ENCODE results near the gene CADM1.

CADM1 gene

GRCh38 chr11:115385226-115385625 lies 119.0 kb downstream of the CADM1 start:
- no peak for DNase-seq
- in situ Hi-C loops (cut with HindIII; ENCODE audit: low pct_ligation_motif_present, low pct_unique_long_range_greater_than_20kb, low sequenced_read_pairs), result no loop called here

- DNase-seq, result no peak
- in situ Hi-C loops (cut with HindIII; ENCODE audit: low pct_ligation_motif_present, low pct_unique_long_range_greater_than_20kb, low sequenced_read_pairs), result no loop called here
Measured at GRCh38 chr11:115384236-115384635, 120.0 kb downstream of the CADM1 start.

- in situ Hi-C loops (cut with HindIII; ENCODE audit: low pct_ligation_motif_present, low pct_unique_long_range_greater_than_20kb, low sequenced_read_pairs), result no loop called here
- DNase-seq, result no peak
Measured at GRCh38 chr11:115383431-115383830, 120.8 kb downstream of the CADM1 start.

DNA sequence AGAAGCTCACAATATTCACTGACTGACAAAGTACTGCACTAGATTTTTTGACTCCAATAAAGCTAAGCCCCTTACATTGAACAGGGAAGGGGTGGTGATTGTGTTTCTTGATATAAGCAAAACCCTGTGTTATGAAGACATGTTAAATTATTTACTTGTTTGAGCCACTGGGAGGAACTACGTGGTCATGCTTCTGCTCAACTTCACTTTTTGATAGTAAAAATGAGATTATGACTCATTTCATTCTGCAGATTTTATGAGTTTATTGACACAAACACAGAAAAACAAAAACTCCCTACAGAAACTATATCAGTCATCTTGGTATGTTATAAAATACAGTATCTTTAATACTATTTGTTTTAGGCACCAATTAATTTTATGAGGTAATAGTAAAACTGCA lies 124.7 kb downstream of the CADM1 start:
- DNase-seq, result no peak
- in situ Hi-C loops (cut with HindIII; ENCODE audit: low pct_ligation_motif_present, low pct_unique_long_range_greater_than_20kb, low sequenced_read_pairs), result no loop called here

DNA sequence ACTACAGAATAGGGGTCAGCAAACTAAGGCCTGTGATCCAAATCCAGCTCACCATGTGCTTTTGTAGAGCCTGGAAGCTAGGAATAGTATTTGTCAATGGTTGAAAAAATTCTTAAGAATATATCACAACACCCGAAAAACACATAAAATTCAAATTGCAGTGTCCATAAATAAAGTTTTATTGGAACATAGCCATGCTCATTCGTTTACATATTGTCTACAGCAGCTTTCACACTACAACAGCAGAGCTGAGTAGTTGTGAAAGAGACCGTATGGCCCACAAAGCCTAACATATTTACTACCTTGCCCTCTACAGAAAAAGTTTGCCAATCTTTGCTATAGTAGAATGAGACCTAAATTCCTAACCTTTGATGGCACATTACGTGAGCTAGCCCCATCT lies 125.7 kb downstream of the CADM1 start:
- DNase-seq, result no peak
- in situ Hi-C loops (cut with HindIII; ENCODE audit: low pct_ligation_motif_present, low pct_unique_long_range_greater_than_20kb, low sequenced_read_pairs), result no loop called here

DNA sequence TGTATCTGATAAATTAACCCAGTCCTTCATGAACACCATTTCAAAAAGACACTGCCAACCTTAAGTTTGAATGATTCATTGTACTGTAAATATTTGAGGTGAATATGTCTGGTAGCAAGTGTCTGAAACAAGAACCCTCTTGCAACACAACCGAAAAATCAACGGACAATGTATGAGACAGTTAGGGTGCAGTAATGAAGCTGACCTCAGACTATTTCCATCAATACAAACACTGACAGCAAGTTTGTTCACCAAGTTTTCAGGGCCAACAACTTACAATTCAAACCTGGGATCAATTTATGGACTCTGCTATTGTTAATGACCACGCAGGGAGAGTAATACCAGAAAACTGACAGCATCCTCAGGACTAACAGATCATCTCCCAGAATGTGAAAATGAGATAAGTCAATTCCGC lies 126.3 kb downstream of the CADM1 start:
- no peak for DNase-seq
- in situ Hi-C loops (cut with HindIII; ENCODE audit: low pct_ligation_motif_present, low pct_unique_long_range_greater_than_20kb, low sequenced_read_pairs), result no loop called here

DNA sequence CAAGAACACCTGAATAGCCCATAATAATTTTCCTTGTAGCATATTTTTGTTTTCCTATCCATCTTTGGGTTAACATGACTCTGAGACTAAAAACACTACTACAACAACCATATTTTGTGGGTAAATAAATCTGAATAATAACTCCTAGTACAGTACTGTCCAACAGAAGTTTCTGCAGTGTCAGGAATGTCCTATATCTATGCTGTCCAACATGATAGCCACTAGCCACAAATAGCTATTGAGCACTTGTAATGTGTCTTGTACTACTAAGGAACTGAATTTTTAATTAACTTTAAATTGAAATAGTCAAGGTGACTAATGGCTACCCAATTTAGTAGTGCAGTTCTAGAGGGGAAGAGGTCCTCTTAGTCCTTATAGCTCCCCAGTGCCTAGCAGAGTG lies 135.6 kb downstream of the CADM1 start:
- in situ Hi-C loops (cut with HindIII; ENCODE audit: low pct_ligation_motif_present, low pct_unique_long_range_greater_than_20kb, low sequenced_read_pairs), result no loop called here
- no peak for DNase-seq

- in situ Hi-C loops (cut with HindIII; ENCODE audit: low pct_ligation_motif_present, low pct_unique_long_range_greater_than_20kb, low sequenced_read_pairs), result no loop called here
- DNase-seq, result no peak
Measured at GRCh38 chr11:115366826-115367225, 137.4 kb downstream of the CADM1 start.

GRCh38 chr11:115365907-115366306 lies 138.3 kb downstream of the CADM1 start:
- in situ Hi-C loops (cut with HindIII; ENCODE audit: low pct_ligation_motif_present, low pct_unique_long_range_greater_than_20kb, low sequenced_read_pairs), result no loop called here
- DNase-seq, result no peak

- DNase-seq, result no peak
- in situ Hi-C loops (cut with HindIII; ENCODE audit: low pct_ligation_motif_present, low pct_unique_long_range_greater_than_20kb, low sequenced_read_pairs), result no loop called here
Measured at GRCh38 chr11:115364896-115365295, 139.3 kb downstream of the CADM1 start.

DNA sequence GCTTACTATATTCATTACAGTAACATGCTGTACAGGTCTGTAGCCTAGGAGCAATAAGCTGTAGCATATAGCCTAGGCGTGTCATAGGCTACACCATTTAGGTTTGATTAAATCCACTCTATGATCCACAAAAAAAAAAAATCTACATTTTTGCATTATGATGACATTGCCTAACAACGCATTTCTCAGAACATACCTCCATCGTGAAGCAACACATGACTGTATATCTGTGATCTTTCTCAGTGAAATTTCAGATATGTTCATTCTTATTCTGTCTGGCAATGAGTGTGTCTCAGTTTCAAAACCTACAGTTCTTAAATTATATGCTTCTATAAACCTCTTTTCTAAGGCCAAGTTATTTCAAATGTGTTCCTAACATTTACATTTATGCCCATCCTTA lies 140.3 kb downstream of the CADM1 start:
- in situ Hi-C loops (cut with HindIII; ENCODE audit: low pct_ligation_motif_present, low pct_unique_long_range_greater_than_20kb, low sequenced_read_pairs), result no loop called here
- DNase-seq, result no peak

- DNase-seq, result no peak
- in situ Hi-C loops (cut with HindIII; ENCODE audit: low pct_ligation_motif_present, low pct_unique_long_range_greater_than_20kb, low sequenced_read_pairs), result no loop called here
Measured at GRCh38 chr11:115363426-115363825, 140.8 kb downstream of the CADM1 start.

- in situ Hi-C loops (cut with HindIII; ENCODE audit: low pct_ligation_motif_present, low pct_unique_long_range_greater_than_20kb, low sequenced_read_pairs), result no loop called here
- no peak for DNase-seq
Measured at GRCh38 chr11:115362997-115363396, 141.2 kb downstream of the CADM1 start.

DNA sequence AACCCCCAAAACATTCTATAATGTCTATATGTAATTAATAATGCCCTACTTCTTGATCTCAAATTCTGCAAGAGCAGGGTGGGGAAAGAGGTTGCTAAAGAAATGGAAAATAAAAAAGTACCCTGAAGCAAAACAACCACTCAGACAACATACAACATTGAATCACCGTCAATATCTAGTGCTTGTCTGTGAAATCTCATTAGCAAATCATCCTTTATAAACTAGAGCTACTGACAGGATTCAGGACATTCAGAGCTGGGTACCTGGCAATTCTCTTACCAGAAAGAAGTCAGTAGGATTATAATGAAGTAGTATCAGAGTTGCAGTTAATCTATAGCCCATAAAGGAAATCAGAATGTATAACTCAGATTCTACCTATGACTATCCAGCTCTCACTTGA lies 143.2 kb downstream of the CADM1 start:
- in situ Hi-C loops (cut with HindIII; ENCODE audit: low pct_ligation_motif_present, low pct_unique_long_range_greater_than_20kb, low sequenced_read_pairs), result no loop called here
- DNase-seq, result no peak

- in situ Hi-C loops (cut with HindIII; ENCODE audit: low pct_ligation_motif_present, low pct_unique_long_range_greater_than_20kb, low sequenced_read_pairs), result no loop called here
- no peak for DNase-seq
Measured at GRCh38 chr11:115360186-115360824, 143.9 kb downstream of the CADM1 start.

GRCh38 chr11:115357066-115357465 lies 147.1 kb downstream of the CADM1 start:
- in situ Hi-C loops (cut with HindIII; ENCODE audit: low pct_ligation_motif_present, low pct_unique_long_range_greater_than_20kb, low sequenced_read_pairs), result no loop called here
- no peak for DNase-seq

- DNase-seq, result no peak
- in situ Hi-C loops (cut with HindIII; ENCODE audit: low pct_ligation_motif_present, low pct_unique_long_range_greater_than_20kb, low sequenced_read_pairs), result no loop called here
Measured at GRCh38 chr11:115352805-115353485, 151.3 kb downstream of the CADM1 start.

DNA sequence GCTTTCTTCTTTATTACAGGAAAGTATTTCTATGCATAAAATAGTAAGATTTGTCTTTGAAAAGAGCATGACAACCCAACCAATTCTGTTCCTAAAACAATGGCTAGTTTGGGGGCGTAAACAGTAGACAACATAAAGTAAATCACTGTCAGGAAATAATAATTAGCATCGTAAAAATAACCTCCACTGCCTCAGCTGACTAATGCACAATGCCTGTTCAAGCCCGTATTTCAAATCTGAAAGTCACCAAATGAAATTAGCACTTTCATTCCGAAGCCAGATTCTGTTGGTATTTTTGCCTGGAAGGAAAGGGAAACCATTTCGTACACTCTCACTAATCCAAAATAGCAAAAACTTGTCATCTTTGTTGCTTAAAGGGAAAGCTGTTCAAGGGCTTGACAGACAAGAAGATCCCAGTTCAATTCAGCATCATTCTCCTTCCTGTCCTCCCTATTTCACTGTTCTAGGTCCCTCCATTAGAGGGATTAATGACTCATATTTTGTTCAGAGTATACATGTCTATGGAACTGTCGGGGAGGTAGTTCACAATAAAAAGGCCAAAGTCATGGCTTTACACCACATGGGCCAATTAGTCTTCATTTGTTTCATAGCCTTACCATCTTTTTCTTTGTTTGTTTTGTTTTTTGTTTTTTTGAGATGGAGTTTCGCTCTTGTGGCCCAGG lies 154.7 kb downstream of the CADM1 start:
- DNase-seq, result no peak
- in situ Hi-C loops (cut with HindIII; ENCODE audit: low pct_ligation_motif_present, low pct_unique_long_range_greater_than_20kb, low sequenced_read_pairs), result no loop called here

DNA sequence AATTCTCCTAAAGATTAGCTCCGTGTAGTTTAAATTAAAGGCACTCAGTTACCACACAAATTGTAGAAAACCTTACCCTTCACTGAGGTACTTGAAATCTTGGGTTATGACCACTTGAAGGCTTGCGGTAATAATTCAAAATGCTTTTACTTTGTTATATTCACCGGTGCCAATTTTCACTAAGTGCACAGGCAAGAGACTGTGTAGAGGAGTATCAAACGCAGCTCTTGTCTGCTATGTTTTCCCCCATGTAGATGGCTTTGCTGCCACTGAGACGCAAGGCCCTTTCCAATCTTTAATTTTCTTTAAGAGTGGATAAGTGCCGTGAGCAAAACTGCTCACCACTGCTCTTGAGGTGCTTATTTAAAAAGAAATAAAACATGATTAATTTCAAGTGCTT lies 155.8 kb downstream of the CADM1 start:
- in situ Hi-C loops (cut with HindIII; ENCODE audit: low pct_ligation_motif_present, low pct_unique_long_range_greater_than_20kb, low sequenced_read_pairs), result no loop called here
- no peak for DNase-seq

- DNase-seq, result no peak
- in situ Hi-C loops (cut with HindIII; ENCODE audit: low pct_ligation_motif_present, low pct_unique_long_range_greater_than_20kb, low sequenced_read_pairs), result no loop called here
Measured at GRCh38 chr11:115347106-115347505, 157.1 kb downstream of the CADM1 start.
